ENCODE results near the gene RHBDD1. TPM values are rescaled to one million over a fixed set of nuclear protein-coding genes. Genes with fewer than 3 reads are reported as not detected.

The RHBDD1 gene
- total and polyA plus RNA-seq, 2 donors (not counting 1 experiment from before 2014, with no cell fraction given), result 21.2 to 128 TPM

DNA sequence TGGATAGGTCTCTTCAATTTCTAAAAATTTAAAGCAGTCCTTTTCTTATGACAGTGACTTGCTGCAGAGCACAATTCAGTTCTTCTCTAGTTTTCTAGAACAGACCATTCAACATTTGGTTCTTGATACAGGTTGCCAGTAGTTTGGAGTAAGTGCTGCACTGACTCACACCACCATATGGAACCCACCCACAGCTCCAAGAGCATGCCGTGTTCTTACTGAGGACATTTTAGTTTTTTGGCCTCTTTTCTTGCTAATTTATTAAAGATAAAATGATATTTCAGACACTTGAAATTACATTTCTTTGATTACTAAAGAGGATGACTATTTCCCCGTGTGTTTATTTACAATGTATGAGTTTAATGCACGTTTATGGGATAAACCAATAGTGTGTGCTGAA, 208.1 kb downstream of the RHBDD1 start:
- H3K9me3 ChIP-seq (ENCODE audit: control extremely low read depth in 1 of 3, control insufficient read depth in 2 of 3, insufficient read depth in 1 of 3, low read length in 2 of 3), result no peaks in the 10 kb centered on the region
- H2AFZ ChIP-seq (ENCODE audit: insufficient read depth, low read depth, low read length, poor library complexity, severe bottlenecking), result no peak overlapping the region
- no peak overlapping the region for H3K4me2 ChIP-seq (replicated peaks; ENCODE audit: low read depth, low read length, poor library complexity, severe bottlenecking)
- ATAC-seq (ENCODE audit: low read depth), result no peak
- POLR2A ChIA-PET, result no interaction called here
- no peak overlapping the region for H3K9ac ChIP-seq (ENCODE audit: low read length)
- Mint-ChIP-seq H3K27me3 (no peaks in the 10 kb centered on the region), H3K4me1 (no peaks in the 10 kb centered on the region), H3K27ac (no peak overlapping the region), H3K4me3 (no peak overlapping the region), H3K9me3 (ENCODE audit: insufficient read depth) (no peaks in the 10 kb centered on the region)
- no peaks in the 10 kb centered on the region for H3K27me3 ChIP-seq (replicated peaks in 1 of 4; ENCODE audit: control extremely low read depth in 1 of 4, control insufficient read depth in 3 of 4, insufficient read depth in 4 of 4, low read length in 3 of 4)
- intact Hi-C loops (cut with micrococcal nuclease), result no loop called here
- DNase-seq, result no peak
- CTCF ChIA-PET, result no interaction called here
- TF ChIP-seq EZH2 (IDR thresholded peaks at IDR 0.05; ENCODE audit: borderline replicate concordance, insufficient read depth, low read depth, low read length, poor library complexity, severe bottlenecking), result no peak
- TF ChIP-seq, protein P1, sequence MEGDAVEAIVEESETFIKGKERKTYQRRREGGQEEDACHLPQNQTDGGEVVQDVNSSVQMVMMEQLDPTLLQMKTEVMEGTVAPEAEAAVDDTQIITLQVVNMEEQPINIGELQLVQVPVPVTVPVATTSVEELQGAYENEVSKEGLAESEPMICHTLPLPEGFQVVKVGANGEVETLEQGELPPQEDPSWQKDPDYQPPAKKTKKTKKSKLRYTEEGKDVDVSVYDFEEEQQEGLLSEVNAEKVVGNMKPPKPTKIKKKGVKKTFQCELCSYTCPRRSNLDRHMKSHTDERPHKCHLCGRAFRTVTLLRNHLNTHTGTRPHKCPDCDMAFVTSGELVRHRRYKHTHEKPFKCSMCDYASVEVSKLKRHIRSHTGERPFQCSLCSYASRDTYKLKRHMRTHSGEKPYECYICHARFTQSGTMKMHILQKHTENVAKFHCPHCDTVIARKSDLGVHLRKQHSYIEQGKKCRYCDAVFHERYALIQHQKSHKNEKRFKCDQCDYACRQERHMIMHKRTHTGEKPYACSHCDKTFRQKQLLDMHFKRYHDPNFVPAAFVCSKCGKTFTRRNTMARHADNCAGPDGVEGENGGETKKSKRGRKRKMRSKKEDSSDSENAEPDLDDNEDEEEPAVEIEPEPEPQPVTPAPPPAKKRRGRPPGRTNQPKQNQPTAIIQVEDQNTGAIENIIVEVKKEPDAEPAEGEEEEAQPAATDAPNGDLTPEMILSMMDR (IDR thresholded peaks at IDR 0.05), result no peak
- WGBS (ENCODE audit: insufficient coverage), result no CpG with 5 or more reads among the region's 3 CpGs
- H4K20me1 ChIP-seq (ENCODE audit: control insufficient read depth, insufficient read depth, low read length, poor library complexity, severe bottlenecking), result no peaks in the 10 kb centered on the region
- H3K79me2 ChIP-seq (ENCODE audit: control insufficient read depth, insufficient read depth, low read length), result no peaks in the 10 kb centered on the region
- no peaks in the 10 kb centered on the region for H3K36me3 ChIP-seq (replicated peaks in 1 of 2; ENCODE audit: control extremely low read depth in 1 of 2, control insufficient read depth in 1 of 2, extremely low read depth in 1 of 2, insufficient read depth in 2 of 2, low read length in 1 of 2)
- no peak overlapping the region for H3K4me3 ChIP-seq (ENCODE audit: control extremely low read depth in 1 of 5, extremely low read depth in 1 of 5, insufficient read depth in 1 of 5, low read depth in 2 of 5, low read length in 4 of 5)
- no peaks in the 10 kb centered on the region for H3K4me1 ChIP-seq (ENCODE audit: control insufficient read depth in 2 of 2, insufficient read depth in 2 of 2, low read length in 2 of 2)
- H3K27ac ChIP-seq (ENCODE audit: low read length in 2 of 2), result no peak overlapping the region

Small RNA genes lying within 50 kb of the gene (small RNA-seq; reads per million reads assigned to genes)
- gene RF00554 (ENCODE audit: insufficient read length, low read depth, low replicate concordance), result not detected

Other genes starting within 250 kb of the RHBDD1 start
- gene IRS1, start 36.2 kb upstream of the RHBDD1 start, total RNA-seq, result 10.0 and 11.9 TPM in 2 replicates
- 3.3 and 3.8 TPM in 2 replicates for gene IRS1, start 36.2 kb upstream of the RHBDD1 start, polyA plus RNA-seq